ENCODE data around the gene NFS1. TPM values are rescaled to one million over a fixed set of nuclear protein-coding genes. Genes with fewer than 3 reads are reported as not detected.

The NFS1 gene
- polyA plus RNA-seq, 1 donor (not counting 4 experiments of a cell fraction or from before 2014, with no cell fraction given): 39.6 TPM

- no peaks in the 10 kb centered on the region for H3K4me1 ChIP-seq (ENCODE audit: control insufficient read depth, extremely low read depth, insufficient read depth, low read length)
- H4K20me1 ChIP-seq (ENCODE audit: control insufficient read depth, extremely low read depth, insufficient read depth, low read length): peaks cover 5% of the 10 kb centered on the region
- H3K9ac ChIP-seq (ENCODE audit: control insufficient read depth, extremely low read depth, insufficient read depth, low read length): no peak overlapping the region
- H3K4me2 ChIP-seq (ENCODE audit: control insufficient read depth, extremely low read depth, insufficient read depth, low read depth, low read length): no peak overlapping the region
- no peaks in the 10 kb centered on the region for H3K9me1 ChIP-seq (ENCODE audit: control insufficient read depth, extremely low read depth, insufficient read depth, low read length)
- H2AFZ ChIP-seq (ENCODE audit: control insufficient read depth, low read length): no peak overlapping the region
- no peak overlapping the region for H3K27ac ChIP-seq (ENCODE audit: control insufficient read depth, insufficient read depth, low read length)
- H3K9me3 ChIP-seq (ENCODE audit: control insufficient read depth, low read depth, low read length): no peaks in the 10 kb centered on the region
- peaks cover 41% of the 10 kb centered on the region for H3K79me2 ChIP-seq (ENCODE audit: control insufficient read depth, insufficient read depth, low read length)
- TF ChIP-seq CTCF (optimal IDR thresholded peaks at IDR 0.05 in 1 of 3, IDR thresholded peaks at IDR 0.05 in 1 of 3, conservative IDR thresholded peaks at IDR 0.05 in 1 of 3; ENCODE audit: extremely low read depth in 1 of 3, insufficient read depth in 2 of 3, low read length in 3 of 3) (no peak), EZH2 (IDR thresholded peaks at IDR 0.05; ENCODE audit: low read length) (no peak)
- no peak for FAIRE-seq
- no peaks in the 10 kb centered on the region for H3K27me3 ChIP-seq (ENCODE audit: control insufficient read depth, extremely low read depth, insufficient read depth, low read length)
- no peak overlapping the region for H3K4me3 ChIP-seq (ENCODE audit: control insufficient read depth in 2 of 3, extremely low read depth in 1 of 3, insufficient read depth in 2 of 3, low read depth in 1 of 3, low read length in 3 of 3)
- dilution Hi-C loops (cut with MboI; ENCODE audit: extremely low pct_ligation_motif_present, low sequenced_read_pairs): no loop called here
- peaks cover 9 to 13% of the 10 kb centered on the region in 2 experiments for H3K36me3 ChIP-seq (ENCODE audit: control insufficient read depth in 2 of 2, extremely low read depth in 1 of 2, insufficient read depth in 2 of 2, low read length in 2 of 2)
- no peak for DNase-seq (ENCODE audit: low read depth, low spot score)
Observed at GRCh38 chr20:35636095-35636494, 63.1 kb downstream of the NFS1 start.

GRCh38 chr20:35635652-35636051 lies 63.5 kb downstream of the NFS1 start:
- no peaks in the 10 kb centered on the region for H3K9me3 ChIP-seq (ENCODE audit: control insufficient read depth, low read depth, low read length)
- FAIRE-seq (no peak), DNase-seq (ENCODE audit: low read depth, low spot score) (no peak)
- no peaks in the 10 kb centered on the region for H3K27me3 ChIP-seq (ENCODE audit: control insufficient read depth, extremely low read depth, insufficient read depth, low read length)
- peaks cover 38% of the 10 kb centered on the region for H3K79me2 ChIP-seq (ENCODE audit: control insufficient read depth, insufficient read depth, low read length)
- no peaks in the 10 kb centered on the region for H3K4me1 ChIP-seq (ENCODE audit: control insufficient read depth, extremely low read depth, insufficient read depth, low read length)
- no peak overlapping the region for H3K4me3 ChIP-seq (ENCODE audit: control insufficient read depth in 2 of 3, extremely low read depth in 1 of 3, insufficient read depth in 2 of 3, low read depth in 1 of 3, low read length in 3 of 3)
- H2AFZ ChIP-seq (ENCODE audit: control insufficient read depth, low read length): no peak overlapping the region
- H3K9me1 ChIP-seq (ENCODE audit: control insufficient read depth, extremely low read depth, insufficient read depth, low read length): no peaks in the 10 kb centered on the region
- TF ChIP-seq EZH2 (IDR thresholded peaks at IDR 0.05; ENCODE audit: low read length): no peak
- no peak for TF ChIP-seq CTCF (optimal IDR thresholded peaks at IDR 0.05 in 1 of 3, IDR thresholded peaks at IDR 0.05 in 1 of 3, conservative IDR thresholded peaks at IDR 0.05 in 1 of 3; ENCODE audit: extremely low read depth in 1 of 3, insufficient read depth in 2 of 3, low read length in 3 of 3)
- no peak overlapping the region for H3K27ac ChIP-seq (ENCODE audit: control insufficient read depth, insufficient read depth, low read length)
- dilution Hi-C loops (cut with MboI; ENCODE audit: extremely low pct_ligation_motif_present, low sequenced_read_pairs): no loop called here
- no peak overlapping the region for H3K9ac ChIP-seq (ENCODE audit: control insufficient read depth, extremely low read depth, insufficient read depth, low read length)
- peaks cover 12 to 17% of the 10 kb centered on the region in 2 experiments for H3K36me3 ChIP-seq (ENCODE audit: control insufficient read depth in 2 of 2, extremely low read depth in 1 of 2, insufficient read depth in 2 of 2, low read length in 2 of 2)
- no peak overlapping the region for H3K4me2 ChIP-seq (ENCODE audit: control insufficient read depth, extremely low read depth, insufficient read depth, low read depth, low read length)
- peaks cover 5% of the 10 kb centered on the region for H4K20me1 ChIP-seq (ENCODE audit: control insufficient read depth, extremely low read depth, insufficient read depth, low read length)

All from keratinocyte (primary cell).